Activated T-helper 2 cell treated with anti-CD3 and anti-CD28 coated beads, Interferon-gamma antibody, Interleukin-2, Interleukin-4, amounts not matched to agents 10 μg/mL and 5 μg/mL and 100 μg/mL, durations not matched to agents 14 hours and 24 hours and 36 hours (primary cell): ENCODE measurements around the gene SLC22A2. TPM values are rescaled to one million over a fixed set of nuclear protein-coding genes. Genes with fewer than 3 reads are reported as not detected.

ENCODE experiments used
- DNase-seq: peaks from one replicate; pipeline ENCODE4 v3.0.0; 2021; ENCODE audit warnings: low spot score
- H3K27ac Mint-ChIP-seq: one replicate; pipeline ENCODE4 v1.8.0; 2021; ENCODE audit warnings: mixed read lengths
- H3K27me3 Mint-ChIP-seq: one replicate; pipeline ENCODE4 v1.8.0; 2021; ENCODE audit warnings: low read depth, mixed read lengths
- H3K36me3 Mint-ChIP-seq: one replicate; pipeline ENCODE4 v1.8.0; 2021; ENCODE audit warnings: low read depth, mixed read lengths
- H3K4me1 Mint-ChIP-seq: one replicate; pipeline ENCODE4 v1.8.0; 2021; ENCODE audit warnings: low read depth, mixed read lengths
- H3K4me3 Mint-ChIP-seq: one replicate; pipeline ENCODE4 v1.8.0; 2021; ENCODE audit warnings: low read depth, mild to moderate bottlenecking, moderate library complexity, mixed read lengths
- H3K9me3 Mint-ChIP-seq: one replicate; pipeline ENCODE4 v1.8.0; 2021; ENCODE audit warnings: mixed read lengths
- intact Hi-C: fragments of 100-400 bp; cut with micrococcal nuclease; formaldehyde crosslinking; loops from one replicate; pipeline ENCODE4 v1.15.1; 2023
- total RNA-seq: library from RNA; stranded (reverse); gene quantifications from 2 replicates; pipeline ENCODE4 v1.2.3, GENCODE V29; 2022

Gene SLC22A2
- total RNA-seq, 1 donor from 2014 or later: not detected

- Mint-ChIP-seq H3K4me1 (no peaks in the 10 kb centered on the region), H3K4me3 (no peak overlapping the region), H3K27me3 (peaks cover 15% of the 10 kb centered on the region), H3K9me3 (no peaks in the 10 kb centered on the region), H3K27ac (no peak overlapping the region), H3K36me3 (no peaks in the 10 kb centered on the region)
- DNase-seq: no peak
- intact Hi-C loops: no loop called here
Measured at GRCh38 chr6:160282444-160282843, 23.8 kb upstream of the SLC22A2 start.

- Mint-ChIP-seq H3K27ac (no peak overlapping the region), H3K9me3 (no peaks in the 10 kb centered on the region), H3K4me3 (no peak overlapping the region), H3K36me3 (no peaks in the 10 kb centered on the region), H3K27me3 (peaks cover 8% of the 10 kb centered on the region), H3K4me1 (no peaks in the 10 kb centered on the region)
- no peak for DNase-seq
- intact Hi-C loops: no loop called here
Measured at GRCh38 chr6:160279850-160280249, 21.2 kb upstream of the SLC22A2 start.

- intact Hi-C loops: no loop called here
- H3K9me3 Mint-ChIP-seq: no peaks in the 10 kb centered on the region
Measured at GRCh38 chr6:160278786-160279310, 20.2 kb upstream of the SLC22A2 start.

GRCh38 chr6:160278311-160278710 is 19.7 kb upstream of the SLC22A2 start:
- H3K9me3 Mint-ChIP-seq: no peaks in the 10 kb centered on the region
- DNase-seq: no peak
- no peak overlapping the region for H3K4me3 Mint-ChIP-seq
- peaks cover 6% of the 10 kb centered on the region for H3K27me3 Mint-ChIP-seq
- intact Hi-C loops: no loop called here
- H3K4me1 Mint-ChIP-seq: no peaks in the 10 kb centered on the region
- no peaks in the 10 kb centered on the region for H3K36me3 Mint-ChIP-seq
- H3K27ac Mint-ChIP-seq: no peak overlapping the region

More at GRCh38 chr6:160278786-160279310, 20.2 kb upstream of the SLC22A2 start:
- Mint-ChIP-seq H3K36me3 (no peaks in the 10 kb centered on the region), H3K4me3 (no peak overlapping the region), H3K27me3 (peaks cover 6% of the 10 kb centered on the region), H3K27ac (no peak overlapping the region), H3K4me1 (no peaks in the 10 kb centered on the region)
- DNase-seq: no peak

GRCh38 chr6:160277546-160277945 is 18.9 kb upstream of the SLC22A2 start:
- H3K4me3 Mint-ChIP-seq: no peak overlapping the region
- no peak for DNase-seq

GRCh38 chr6:160277144-160277543 is 18.5 kb upstream of the SLC22A2 start:
- no peak overlapping the region for H3K27ac Mint-ChIP-seq
- intact Hi-C loops: no loop called here
- no peaks in the 10 kb centered on the region for H3K27me3 Mint-ChIP-seq

More at GRCh38 chr6:160277546-160277945, 18.9 kb upstream of the SLC22A2 start:
- peaks cover 2% of the 10 kb centered on the region for H3K27me3 Mint-ChIP-seq
- H3K36me3 Mint-ChIP-seq: no peaks in the 10 kb centered on the region
- no peak overlapping the region for H3K27ac Mint-ChIP-seq
- intact Hi-C loops: no loop called here
- no peaks in the 10 kb centered on the region for H3K4me1 Mint-ChIP-seq
- H3K9me3 Mint-ChIP-seq: no peaks in the 10 kb centered on the region

GRCh38 chr6:160276126-160276525 is 17.5 kb upstream of the SLC22A2 start:
- H3K4me3 Mint-ChIP-seq: no peak overlapping the region
- intact Hi-C loops: no loop called here
- no peak overlapping the region for H3K27ac Mint-ChIP-seq
- DNase-seq: no peak
- H3K27me3 Mint-ChIP-seq: no peaks in the 10 kb centered on the region
- H3K4me1 Mint-ChIP-seq: no peaks in the 10 kb centered on the region
- no peaks in the 10 kb centered on the region for H3K36me3 Mint-ChIP-seq
- no peaks in the 10 kb centered on the region for H3K9me3 Mint-ChIP-seq

More at GRCh38 chr6:160277144-160277543, 18.5 kb upstream of the SLC22A2 start:
- H3K4me3 Mint-ChIP-seq: no peak overlapping the region
- DNase-seq: no peak
- no peaks in the 10 kb centered on the region for H3K9me3 Mint-ChIP-seq
- no peaks in the 10 kb centered on the region for H3K4me1 Mint-ChIP-seq
- H3K36me3 Mint-ChIP-seq: no peaks in the 10 kb centered on the region

GRCh38 chr6:160275511-160276003 is 16.9 kb upstream of the SLC22A2 start:
- intact Hi-C loops: no loop called here
- Mint-ChIP-seq H3K36me3 (no peaks in the 10 kb centered on the region), H3K4me3 (no peak overlapping the region), H3K27me3 (no peaks in the 10 kb centered on the region), H3K27ac (no peak overlapping the region), H3K9me3 (no peaks in the 10 kb centered on the region), H3K4me1 (no peaks in the 10 kb centered on the region)
- no peak for DNase-seq

- Mint-ChIP-seq H3K4me3 (no peak overlapping the region), H3K36me3 (no peaks in the 10 kb centered on the region), H3K4me1 (no peaks in the 10 kb centered on the region), H3K27ac (no peak overlapping the region), H3K27me3 (no peaks in the 10 kb centered on the region), H3K9me3 (no peaks in the 10 kb centered on the region)
- no peak for DNase-seq
- intact Hi-C loops: no loop called here
Measured at GRCh38 chr6:160274871-160275510, 16.4 kb upstream of the SLC22A2 start.

GRCh38 chr6:160273750-160274149 is 15.1 kb upstream of the SLC22A2 start:
- H3K27ac Mint-ChIP-seq: no peak overlapping the region
- no peaks in the 10 kb centered on the region for H3K9me3 Mint-ChIP-seq
- DNase-seq: no peak
- H3K36me3 Mint-ChIP-seq: no peaks in the 10 kb centered on the region
- no peaks in the 10 kb centered on the region for H3K27me3 Mint-ChIP-seq
- intact Hi-C loops: no loop called here
- no peak overlapping the region for H3K4me3 Mint-ChIP-seq
- H3K4me1 Mint-ChIP-seq: no peaks in the 10 kb centered on the region

GRCh38 chr6:160273196-160273595 is 14.6 kb upstream of the SLC22A2 start:
- no peak overlapping the region for H3K27ac Mint-ChIP-seq
- H3K9me3 Mint-ChIP-seq: no peaks in the 10 kb centered on the region
- H3K4me3 Mint-ChIP-seq: no peak overlapping the region
- H3K4me1 Mint-ChIP-seq: no peaks in the 10 kb centered on the region
- DNase-seq: no peak
- no peaks in the 10 kb centered on the region for H3K36me3 Mint-ChIP-seq
- no peaks in the 10 kb centered on the region for H3K27me3 Mint-ChIP-seq
- intact Hi-C loops: no loop called here

GRCh38 chr6:160272707-160273106 is 14.1 kb upstream of the SLC22A2 start:
- no peaks in the 10 kb centered on the region for H3K9me3 Mint-ChIP-seq
- H3K4me3 Mint-ChIP-seq: no peak overlapping the region
- intact Hi-C loops: no loop called here
- H3K4me1 Mint-ChIP-seq: no peaks in the 10 kb centered on the region
- H3K36me3 Mint-ChIP-seq: no peaks in the 10 kb centered on the region
- no peaks in the 10 kb centered on the region for H3K27me3 Mint-ChIP-seq
- no peak overlapping the region for H3K27ac Mint-ChIP-seq
- no peak for DNase-seq

GRCh38 chr6:160270347-160270746 is 11.7 kb upstream of the SLC22A2 start:
- no peak overlapping the region for H3K27ac Mint-ChIP-seq

More at GRCh38 chr6:160270347-160270746, 11.7 kb upstream of the SLC22A2 start:
- intact Hi-C loops: no loop called here
- Mint-ChIP-seq H3K36me3 (no peaks in the 10 kb centered on the region), H3K27me3 (no peaks in the 10 kb centered on the region), H3K4me3 (no peak overlapping the region), H3K9me3 (no peaks in the 10 kb centered on the region), H3K4me1 (peaks cover 5% of the 10 kb centered on the region)
- DNase-seq: no peak
